ENCODE data around the gene EXOC2.

The EXOC2 gene

DNA sequence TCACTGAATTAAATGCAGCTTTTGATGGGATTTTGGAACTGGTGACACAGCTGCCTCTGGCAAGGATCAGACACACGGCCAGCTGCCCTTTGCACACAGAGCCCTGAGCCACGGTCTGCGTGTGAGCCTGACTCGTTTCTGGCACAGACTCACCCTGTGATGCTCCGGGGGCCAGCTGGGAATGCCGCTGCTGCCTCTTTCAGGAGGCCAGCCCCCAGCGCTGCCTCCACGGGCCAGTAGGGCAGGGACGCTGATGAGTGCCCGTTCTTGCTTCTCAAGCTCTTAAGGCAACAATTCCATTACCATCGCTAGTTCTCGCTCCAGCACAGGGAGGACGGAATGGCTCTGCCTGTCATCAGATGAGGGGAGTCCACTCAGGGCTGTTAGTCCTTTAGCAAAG lies 239.8 kb downstream of the EXOC2 start:
- Histone ChIP-seq H3K4me2 (no peak overlapping the region), H3K9ac (no peak overlapping the region), H3K79me2 (ENCODE audit: insufficient read depth, low read depth) (no peaks in the 10 kb centered on the region), H3K27me3 (ENCODE audit: insufficient read depth, low read depth) (no peaks in the 10 kb centered on the region), H4K20me1 (ENCODE audit: insufficient read depth) (no peaks in the 10 kb centered on the region), H3K4me1 (ENCODE audit: low read depth, poor library complexity, severe bottlenecking) (no peaks in the 10 kb centered on the region), H2AFZ (ENCODE audit: low read depth) (no peak overlapping the region), H3K36me3 (ENCODE audit: insufficient read depth) (no peaks in the 10 kb centered on the region), H3K27ac (no peak overlapping the region), H3K4me3 (IDR thresholded peaks at IDR 0.05; ENCODE audit: insufficient read depth, low read depth, low read length) (no peak overlapping the region)
- TF ChIP-seq, protein P1, sequence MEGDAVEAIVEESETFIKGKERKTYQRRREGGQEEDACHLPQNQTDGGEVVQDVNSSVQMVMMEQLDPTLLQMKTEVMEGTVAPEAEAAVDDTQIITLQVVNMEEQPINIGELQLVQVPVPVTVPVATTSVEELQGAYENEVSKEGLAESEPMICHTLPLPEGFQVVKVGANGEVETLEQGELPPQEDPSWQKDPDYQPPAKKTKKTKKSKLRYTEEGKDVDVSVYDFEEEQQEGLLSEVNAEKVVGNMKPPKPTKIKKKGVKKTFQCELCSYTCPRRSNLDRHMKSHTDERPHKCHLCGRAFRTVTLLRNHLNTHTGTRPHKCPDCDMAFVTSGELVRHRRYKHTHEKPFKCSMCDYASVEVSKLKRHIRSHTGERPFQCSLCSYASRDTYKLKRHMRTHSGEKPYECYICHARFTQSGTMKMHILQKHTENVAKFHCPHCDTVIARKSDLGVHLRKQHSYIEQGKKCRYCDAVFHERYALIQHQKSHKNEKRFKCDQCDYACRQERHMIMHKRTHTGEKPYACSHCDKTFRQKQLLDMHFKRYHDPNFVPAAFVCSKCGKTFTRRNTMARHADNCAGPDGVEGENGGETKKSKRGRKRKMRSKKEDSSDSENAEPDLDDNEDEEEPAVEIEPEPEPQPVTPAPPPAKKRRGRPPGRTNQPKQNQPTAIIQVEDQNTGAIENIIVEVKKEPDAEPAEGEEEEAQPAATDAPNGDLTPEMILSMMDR (conservative IDR thresholded peaks at IDR 0.05; ENCODE audit: low read depth, low read length) = no peak

DNA sequence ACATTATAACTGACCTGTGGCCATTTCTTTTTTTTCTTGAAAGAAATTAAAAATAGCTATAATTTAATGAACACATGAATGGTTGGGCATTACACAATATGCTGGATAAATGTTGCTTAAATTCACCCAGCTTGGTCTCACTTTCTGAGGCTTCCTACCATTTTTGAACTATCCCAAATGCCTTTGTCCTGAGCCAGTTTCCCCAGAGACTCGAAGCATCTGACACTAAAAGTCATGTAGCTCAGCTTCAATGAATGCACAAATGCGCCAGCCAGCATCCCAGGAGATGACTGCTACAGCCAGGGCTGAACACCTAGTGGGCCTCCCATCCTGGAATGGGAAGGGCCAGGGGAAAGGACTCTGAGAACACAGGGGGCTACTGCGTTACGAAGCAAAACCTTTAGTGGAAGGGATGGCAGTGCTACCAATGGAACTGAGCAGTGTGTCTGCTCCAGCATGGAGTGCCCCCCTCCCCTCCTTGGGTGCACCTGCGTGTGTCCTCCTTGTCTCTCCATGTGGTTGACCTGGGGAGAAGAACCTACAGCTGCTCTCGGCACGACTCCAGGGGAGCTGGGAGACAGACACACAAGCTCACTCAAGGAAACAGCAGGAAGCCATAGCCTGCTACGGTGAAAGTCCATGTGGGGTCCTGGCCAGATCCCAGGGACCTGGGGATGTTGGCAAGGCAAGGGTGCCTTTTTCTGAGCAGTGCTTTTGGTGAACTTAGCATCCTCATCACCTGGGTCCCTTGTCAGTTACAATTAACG lies 240.5 kb downstream of the EXOC2 start:
- H3K4me2 ChIP-seq = no peak overlapping the region
- no peaks in the 10 kb centered on the region for H3K36me3 ChIP-seq (ENCODE audit: insufficient read depth)
- no peak overlapping the region for H3K4me3 ChIP-seq (IDR thresholded peaks at IDR 0.05; ENCODE audit: insufficient read depth, low read depth, low read length)
- no peak overlapping the region for H3K9ac ChIP-seq
- no peaks in the 10 kb centered on the region for H3K4me1 ChIP-seq (ENCODE audit: low read depth, poor library complexity, severe bottlenecking)
- H4K20me1 ChIP-seq (ENCODE audit: insufficient read depth) = no peaks in the 10 kb centered on the region
- no peak overlapping the region for H2AFZ ChIP-seq (ENCODE audit: low read depth)
- TF ChIP-seq, protein P1 (conservative IDR thresholded peaks at IDR 0.05; ENCODE audit: low read depth, low read length) = no peak
- H3K27ac ChIP-seq = no peak overlapping the region
- no peaks in the 10 kb centered on the region for H3K79me2 ChIP-seq (ENCODE audit: insufficient read depth, low read depth)
- H3K27me3 ChIP-seq (ENCODE audit: insufficient read depth, low read depth) = no peaks in the 10 kb centered on the region

DNA sequence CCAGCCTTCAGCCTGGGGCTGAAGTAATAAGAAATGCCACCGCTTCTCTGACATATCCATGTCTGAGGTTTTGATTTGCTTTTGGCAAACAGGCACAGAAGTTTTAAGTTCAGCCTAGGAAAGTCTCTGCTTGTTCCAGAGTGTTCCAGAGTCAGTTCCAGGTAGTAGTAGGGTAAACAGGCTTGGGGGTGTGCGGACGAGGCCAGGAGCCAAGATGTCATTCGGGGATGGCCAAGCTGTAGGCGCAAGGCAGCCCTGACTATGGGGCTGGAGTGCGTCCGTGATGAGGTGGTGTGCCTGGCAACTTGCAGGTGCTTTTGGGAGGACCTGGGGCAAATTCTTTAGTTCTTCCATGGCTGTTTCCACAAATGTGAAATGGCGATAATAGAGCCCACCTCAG lies 241.1 kb downstream of the EXOC2 start:
- Histone ChIP-seq H3K4me2 (no peak overlapping the region), H3K36me3 (ENCODE audit: insufficient read depth) (no peaks in the 10 kb centered on the region), H3K27me3 (ENCODE audit: insufficient read depth, low read depth) (no peaks in the 10 kb centered on the region), H3K4me3 (IDR thresholded peaks at IDR 0.05; ENCODE audit: insufficient read depth, low read depth, low read length) (no peak overlapping the region), H3K9ac (no peak overlapping the region), H4K20me1 (ENCODE audit: insufficient read depth) (no peaks in the 10 kb centered on the region), H3K27ac (no peak overlapping the region), H3K4me1 (ENCODE audit: low read depth, poor library complexity, severe bottlenecking) (no peaks in the 10 kb centered on the region), H2AFZ (ENCODE audit: low read depth) (no peak overlapping the region), H3K79me2 (ENCODE audit: insufficient read depth, low read depth) (no peaks in the 10 kb centered on the region)
- TF ChIP-seq, protein P1 (conservative IDR thresholded peaks at IDR 0.05; ENCODE audit: low read depth, low read length) = no peak

DNA sequence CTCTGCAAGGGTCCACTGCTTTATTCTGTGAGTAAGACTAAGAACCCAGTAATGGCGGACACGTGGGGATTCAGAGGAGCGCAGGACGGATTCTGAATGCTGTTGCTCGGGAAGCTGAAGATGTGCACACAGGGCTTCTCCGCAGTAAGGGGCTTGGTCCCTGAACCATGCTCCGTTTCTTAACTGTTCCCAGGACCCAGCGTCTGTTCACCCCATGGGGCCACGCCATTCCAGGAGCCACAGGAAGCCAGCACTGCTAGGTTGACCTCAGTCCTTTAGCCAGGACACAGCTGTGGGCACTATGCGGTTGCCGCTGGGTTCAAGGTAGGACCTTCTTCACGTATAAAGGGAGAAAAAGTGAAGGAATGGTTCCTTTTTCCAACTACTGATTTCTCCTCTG lies 241.6 kb downstream of the EXOC2 start:
- H3K36me3 ChIP-seq (ENCODE audit: insufficient read depth) = no peaks in the 10 kb centered on the region
- no peaks in the 10 kb centered on the region for H3K79me2 ChIP-seq (ENCODE audit: insufficient read depth, low read depth)
- no peaks in the 10 kb centered on the region for H3K27me3 ChIP-seq (ENCODE audit: insufficient read depth, low read depth)
- H3K4me3 ChIP-seq (IDR thresholded peaks at IDR 0.05; ENCODE audit: insufficient read depth, low read depth, low read length) = no peak overlapping the region
- no peak overlapping the region for H2AFZ ChIP-seq (ENCODE audit: low read depth)
- TF ChIP-seq, protein P1 (conservative IDR thresholded peaks at IDR 0.05; ENCODE audit: low read depth, low read length) = no peak
- no peak overlapping the region for H3K9ac ChIP-seq
- no peaks in the 10 kb centered on the region for H4K20me1 ChIP-seq (ENCODE audit: insufficient read depth)
- H3K4me1 ChIP-seq (ENCODE audit: low read depth, poor library complexity, severe bottlenecking) = no peaks in the 10 kb centered on the region
- no peak overlapping the region for H3K27ac ChIP-seq
- no peak overlapping the region for H3K4me2 ChIP-seq

Measured in KMS-11 (cell line).